ENCODE data around the gene YIF1B. TPM values are rescaled to one million over a fixed set of nuclear protein-coding genes. Genes with fewer than 3 reads are reported as not detected.

YIF1B gene
- total RNA-seq, 3 donors from 2014 or later: 21.4 to 31.5 (median 23.9) TPM

GRCh38 chr19:38255383-38256014 lies 60.2 kb downstream of the YIF1B start:
- no peaks in the 10 kb centered on the region for H3K36me3 ChIP-seq (ENCODE audit: low read depth)
- TF ChIP-seq, protein P1, sequence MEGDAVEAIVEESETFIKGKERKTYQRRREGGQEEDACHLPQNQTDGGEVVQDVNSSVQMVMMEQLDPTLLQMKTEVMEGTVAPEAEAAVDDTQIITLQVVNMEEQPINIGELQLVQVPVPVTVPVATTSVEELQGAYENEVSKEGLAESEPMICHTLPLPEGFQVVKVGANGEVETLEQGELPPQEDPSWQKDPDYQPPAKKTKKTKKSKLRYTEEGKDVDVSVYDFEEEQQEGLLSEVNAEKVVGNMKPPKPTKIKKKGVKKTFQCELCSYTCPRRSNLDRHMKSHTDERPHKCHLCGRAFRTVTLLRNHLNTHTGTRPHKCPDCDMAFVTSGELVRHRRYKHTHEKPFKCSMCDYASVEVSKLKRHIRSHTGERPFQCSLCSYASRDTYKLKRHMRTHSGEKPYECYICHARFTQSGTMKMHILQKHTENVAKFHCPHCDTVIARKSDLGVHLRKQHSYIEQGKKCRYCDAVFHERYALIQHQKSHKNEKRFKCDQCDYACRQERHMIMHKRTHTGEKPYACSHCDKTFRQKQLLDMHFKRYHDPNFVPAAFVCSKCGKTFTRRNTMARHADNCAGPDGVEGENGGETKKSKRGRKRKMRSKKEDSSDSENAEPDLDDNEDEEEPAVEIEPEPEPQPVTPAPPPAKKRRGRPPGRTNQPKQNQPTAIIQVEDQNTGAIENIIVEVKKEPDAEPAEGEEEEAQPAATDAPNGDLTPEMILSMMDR (IDR thresholded peaks at IDR 0.05): no peak
- no peak overlapping the region for H3K4me3 ChIP-seq
- ATAC-seq (no peak), DNase-seq (peak in 1 of 3 donors; percentile 37)
- intact Hi-C loops (cut with DNase I, micrococcal nuclease): no loop called here
- H3K4me1 ChIP-seq (ENCODE audit: low read depth): peaks cover 18% of the 10 kb centered on the region
- no peaks in the 10 kb centered on the region for H3K9me3 ChIP-seq

- ATAC-seq (no peak), DNase-seq (no peak)
- intact Hi-C loops (cut with DNase I, micrococcal nuclease): no loop called here
- Histone ChIP-seq H3K4me1 (ENCODE audit: low read depth) (peaks cover 23% of the 10 kb centered on the region), H3K9me3 (no peaks in the 10 kb centered on the region), H3K4me3 (no peak overlapping the region), H3K36me3 (ENCODE audit: low read depth) (no peaks in the 10 kb centered on the region)
- TF ChIP-seq, protein P1 (IDR thresholded peaks at IDR 0.05): no peak
Measured at GRCh38 chr19:38253788-38254187, 62.0 kb downstream of the YIF1B start.

Other genes with a start within 250 kb of the YIF1B start
- gene DPF1, start 91.7 kb downstream of the YIF1B start, total RNA-seq: under 1 TPM in 1 of 3 donors, not detected in 2; 0.22 TPM
- 100 to 1,000 TPM in 1 of 3 donors, 10 to 100 TPM in 1, 1 to 10 TPM in 1; 9.0 to 186 (median 19.9) TPM for gene PPP1R14A, start 59.6 kb downstream of the YIF1B start, total RNA-seq
- 100 to 1,000 TPM; 355 to 802 (median 787) TPM for gene SPINT2, start 51.4 kb downstream of the YIF1B start, total RNA-seq
- 100 to 1,000 TPM in 2 of 3 donors, 10 to 100 TPM in 1; 82.5 to 310 (median 235) TPM for gene C19orf33, start 11.7 kb downstream of the YIF1B start, total RNA-seq
- 10 to 100 TPM; 24.8 to 27.8 (median 25.6) TPM for gene KCNK6, start 3.9 kb upstream of the YIF1B start, total RNA-seq
- 10 to 100 TPM in 2 of 3 donors, 1 to 10 TPM in 1; 8.1 to 14.2 (median 10.1) TPM for gene CATSPERG, start 19.9 kb upstream of the YIF1B start, total RNA-seq
- gene PSMD8, start 58.6 kb upstream of the YIF1B start, total RNA-seq: 100 to 1,000 TPM; 121 to 144 (median 141) TPM
- under 1 TPM in 2 of 3 donors, not detected in 1; 0.12 to 0.20 TPM for gene GGN, start 72.1 kb upstream of the YIF1B start, total RNA-seq
- gene SPRED3, start 72.8 kb upstream of the YIF1B start, total RNA-seq: under 1 TPM; 0.46 to 0.82 (median 0.80) TPM
- gene FAM98C, start 87.1 kb upstream of the YIF1B start, total RNA-seq: 10 to 100 TPM; 24.1 to 42.3 (median 30.1) TPM
- gene RASGRP4, start 110.3 kb upstream of the YIF1B start, total RNA-seq: 1 to 10 TPM in 2 of 3 donors, under 1 TPM in 1; 0.55 to 2.3 (median 2.0) TPM
- gene RYR1, start 117.7 kb upstream of the YIF1B start, total RNA-seq: 1 to 10 TPM in 2 of 3 donors, under 1 TPM in 1; 0.46 to 2.5 (median 1.3) TPM

Data from mucosa of descending colon (tissue), 3 donors.